Left lung (tissue), 10 donors: Measurements from ENCODE around the gene MMAA. TPM values are rescaled to one million over a fixed set of nuclear protein-coding genes. Genes with fewer than 3 reads are reported as not detected.
A peak's percentile ranks its signal among the peaks of the same experiment; 100 is the strongest.

ENCODE experiments used
- ATAC-seq: fragments of 200-7000 bp; cut with Tn5 transposase; one replicate; pipeline ENCODE4 v1.9.1; 2020; ENCODE audit warnings: moderate library complexity
- DNase-seq, 4 donors: peaks; one replicate each; pipeline ENCODE4 v3.0.0-alpha.2; 2013 to 2020
- H3K27ac ChIP-seq, 2 donors: fragments of 200-600 bp; sonication (generic) in 1 of 2; one replicate each; pipeline versions ENCODE4 v1.5.0 to v1.8.0; 2020 to 2021
- H3K27me3 ChIP-seq, 2 donors: fragments of 200-600 bp; sonication (generic) in 1 of 2; one replicate each; pipeline versions ENCODE4 v1.5.0 to v1.8.0; 2020 to 2021
- H3K36me3 ChIP-seq, 2 donors: fragments of 200-600 bp; sonication (generic) in 1 of 2; one replicate each; pipeline versions ENCODE4 v1.5.0 to v1.8.0; 2020 to 2021
- H3K4me1 ChIP-seq, 2 donors: fragments of 200-600 bp; one replicate each; pipeline ENCODE4 v1.8.0; 2021
- H3K4me3 ChIP-seq, 2 donors: fragments of 200-600 bp; sonication (generic) in 1 of 2; one replicate each; pipeline versions ENCODE4 v1.5.0 to v1.8.0; 2020 to 2021; ENCODE audit warnings: mild to moderate bottlenecking in 1 of 2
- H3K9me3 ChIP-seq, 2 donors: fragments of 200-600 bp; sonication (generic) in 1 of 2; one replicate each; pipeline versions ENCODE4 v1.5.0 to v1.8.0; 2020 to 2021
- intact Hi-C, 2 donors: fragments of 100-400 bp; cut with DNase I; formaldehyde crosslinking; loops; one replicate each; pipeline versions ENCODE4 v1.11.2 to v1.14.2; 2022
- polyA plus RNA-seq, 6 donors: library from polyadenylated mRNA; unstranded; fragments of 120-200 nt; gene quantifications; one replicate each; pipeline ENCODE4 v1.2.1, GENCODE V29; 2013; ENCODE audit not compliant: insufficient read length in 6 of 6
- total RNA-seq, 2 donors: library from RNA; stranded (reverse); fragmentation: NEBNext Ultra II Directional; extraction: Animal tissue kit (Norgen Biotek cat#: 25700); gene quantifications; one replicate each; pipeline ENCODE4 v1.2.1, GENCODE V29; 2021
- TF ChIP-seq, protein P1 (sequence below), 2 donors: fragments of 200-600 bp; sonication (generic) in 1 of 2; IDR thresholded peaks; one replicate each; pipeline versions ENCODE4 v1.5.0 to v1.8.0; 2021; ENCODE audit warnings: antibody characterized with exemption in 2 of 2
- donor health status: DM: no; HTN: yes; CAD: no.
- donor health status: DM: no; HTN: no; CAD: no.

MMAA gene
- total and polyA plus RNA-seq, 8 donors = 6.5 to 10.3 (median 8.1) TPM

DNA sequence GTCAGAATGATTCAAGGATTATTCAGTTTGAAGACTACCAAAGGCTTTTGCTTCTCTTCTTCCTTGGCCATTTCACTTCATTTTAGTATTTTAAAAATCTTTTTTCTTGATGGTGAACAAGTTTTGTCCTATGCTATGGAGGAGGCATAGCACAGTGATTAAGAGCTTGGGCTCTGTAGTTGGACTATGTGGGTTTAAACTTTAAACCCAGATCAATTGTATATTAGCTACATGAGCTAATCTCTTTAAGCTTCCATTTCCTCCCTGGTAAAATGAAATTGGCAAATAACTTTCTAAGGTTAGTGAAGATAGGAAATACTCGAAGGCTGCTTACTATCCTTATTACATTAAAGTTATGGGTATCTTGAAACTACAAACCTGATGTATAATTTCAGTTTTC lies 37.0 kb downstream of the MMAA start:
- intact Hi-C loops = no loop called here
- TF ChIP-seq, protein P1, sequence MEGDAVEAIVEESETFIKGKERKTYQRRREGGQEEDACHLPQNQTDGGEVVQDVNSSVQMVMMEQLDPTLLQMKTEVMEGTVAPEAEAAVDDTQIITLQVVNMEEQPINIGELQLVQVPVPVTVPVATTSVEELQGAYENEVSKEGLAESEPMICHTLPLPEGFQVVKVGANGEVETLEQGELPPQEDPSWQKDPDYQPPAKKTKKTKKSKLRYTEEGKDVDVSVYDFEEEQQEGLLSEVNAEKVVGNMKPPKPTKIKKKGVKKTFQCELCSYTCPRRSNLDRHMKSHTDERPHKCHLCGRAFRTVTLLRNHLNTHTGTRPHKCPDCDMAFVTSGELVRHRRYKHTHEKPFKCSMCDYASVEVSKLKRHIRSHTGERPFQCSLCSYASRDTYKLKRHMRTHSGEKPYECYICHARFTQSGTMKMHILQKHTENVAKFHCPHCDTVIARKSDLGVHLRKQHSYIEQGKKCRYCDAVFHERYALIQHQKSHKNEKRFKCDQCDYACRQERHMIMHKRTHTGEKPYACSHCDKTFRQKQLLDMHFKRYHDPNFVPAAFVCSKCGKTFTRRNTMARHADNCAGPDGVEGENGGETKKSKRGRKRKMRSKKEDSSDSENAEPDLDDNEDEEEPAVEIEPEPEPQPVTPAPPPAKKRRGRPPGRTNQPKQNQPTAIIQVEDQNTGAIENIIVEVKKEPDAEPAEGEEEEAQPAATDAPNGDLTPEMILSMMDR (IDR thresholded peaks at IDR 0.05) = no peak
- no peaks in the 10 kb centered on the region for H3K4me1 ChIP-seq
- no peak overlapping the region for H3K4me3 ChIP-seq
- H3K27ac ChIP-seq = no peak overlapping the region
- no peak for DNase-seq
- no peaks in the 10 kb centered on the region for H3K9me3 ChIP-seq
- H3K36me3 ChIP-seq = peaks cover 0 to 54% of the 10 kb centered on the region in 2 donors
- no peaks in the 10 kb centered on the region for H3K27me3 ChIP-seq
- ATAC-seq = no peak

DNA sequence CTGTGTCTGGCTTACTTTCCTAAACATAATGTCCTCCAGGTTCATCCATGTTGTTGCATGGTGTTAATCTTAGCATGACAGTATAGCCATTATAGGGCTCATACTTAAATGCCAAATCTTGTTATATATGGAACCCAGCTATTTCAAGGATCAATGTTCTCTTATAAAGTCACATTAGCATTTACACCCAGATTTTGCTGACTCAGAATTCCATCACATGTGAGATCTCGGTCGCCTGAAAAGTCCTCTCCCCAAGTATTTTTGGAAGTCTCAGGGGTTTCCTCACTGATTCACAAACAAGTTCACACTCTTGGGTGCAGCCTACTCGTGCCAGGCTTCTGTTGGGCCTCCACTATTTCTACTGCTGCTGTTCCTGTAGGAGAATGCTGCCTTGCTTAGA lies 40.9 kb downstream of the MMAA start:
- DNase-seq (no peak), ATAC-seq (no peak)
- Histone ChIP-seq H3K4me3 (no peak overlapping the region), H3K9me3 (no peaks in the 10 kb centered on the region), H3K27me3 (no peaks in the 10 kb centered on the region), H3K27ac (no peak overlapping the region), H3K4me1 (no peaks in the 10 kb centered on the region), H3K36me3 (peaks cover 0 to 28% of the 10 kb centered on the region in 2 donors)
- intact Hi-C loops = no loop called here
- TF ChIP-seq, protein P1 (IDR thresholded peaks at IDR 0.05) = no peak

DNA sequence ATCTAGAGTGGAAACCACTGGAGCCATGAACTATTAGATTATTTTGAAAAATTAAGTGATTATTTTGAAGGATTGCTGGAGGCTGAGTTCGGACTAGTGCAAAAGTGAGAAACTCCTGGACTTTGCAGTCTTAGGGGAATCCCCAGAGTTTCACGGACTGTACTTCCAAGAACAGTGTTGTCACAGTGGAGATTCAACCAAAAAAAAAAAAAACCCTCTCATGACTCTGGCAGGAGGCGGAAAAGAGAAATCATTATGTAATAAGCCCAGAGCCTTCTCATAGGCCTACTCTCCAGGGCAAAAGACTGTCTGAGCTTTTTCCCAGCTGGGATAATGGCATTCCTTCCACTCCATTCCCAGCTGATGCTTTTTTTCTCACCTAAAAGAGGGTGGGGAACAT lies 44.0 kb downstream of the MMAA start:
- Histone ChIP-seq H3K27ac (no peak overlapping the region), H3K4me1 (no peaks in the 10 kb centered on the region), H3K4me3 (no peak overlapping the region), H3K9me3 (no peaks in the 10 kb centered on the region), H3K27me3 (no peaks in the 10 kb centered on the region), H3K36me3 (no peaks in the 10 kb centered on the region)
- intact Hi-C loops = no loop called here
- TF ChIP-seq, protein P1 (IDR thresholded peaks at IDR 0.05) = no peak
- ATAC-seq (peak; percentile 62), DNase-seq (no peak)

DNA sequence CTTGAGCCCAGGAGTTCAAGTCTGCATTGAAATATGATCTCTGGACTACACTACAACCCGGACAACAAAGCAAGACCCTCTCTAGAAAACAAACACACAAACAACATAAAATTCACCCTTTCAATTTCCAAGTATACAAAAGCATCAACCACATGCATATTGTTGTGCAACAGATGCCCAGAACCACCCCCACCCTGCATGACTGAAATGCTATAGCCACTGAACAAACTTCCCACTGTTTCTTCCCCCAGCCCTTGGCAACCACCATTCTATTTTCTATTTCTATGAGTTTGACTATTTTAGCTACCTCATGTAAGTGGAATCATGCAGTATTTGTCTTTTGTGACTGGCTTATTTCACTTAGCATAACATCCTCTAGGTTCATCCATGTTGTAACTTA lies 46.6 kb downstream of the MMAA start:
- H3K9me3 ChIP-seq = no peaks in the 10 kb centered on the region
- TF ChIP-seq, protein P1 (IDR thresholded peaks at IDR 0.05) = no peak
- no peak overlapping the region for H3K4me3 ChIP-seq
- no peaks in the 10 kb centered on the region for H3K4me1 ChIP-seq
- intact Hi-C loops = no loop called here
- no peak for DNase-seq
- H3K36me3 ChIP-seq = no peaks in the 10 kb centered on the region
- no peak for ATAC-seq
- H3K27ac ChIP-seq = no peak overlapping the region
- no peaks in the 10 kb centered on the region for H3K27me3 ChIP-seq

DNA sequence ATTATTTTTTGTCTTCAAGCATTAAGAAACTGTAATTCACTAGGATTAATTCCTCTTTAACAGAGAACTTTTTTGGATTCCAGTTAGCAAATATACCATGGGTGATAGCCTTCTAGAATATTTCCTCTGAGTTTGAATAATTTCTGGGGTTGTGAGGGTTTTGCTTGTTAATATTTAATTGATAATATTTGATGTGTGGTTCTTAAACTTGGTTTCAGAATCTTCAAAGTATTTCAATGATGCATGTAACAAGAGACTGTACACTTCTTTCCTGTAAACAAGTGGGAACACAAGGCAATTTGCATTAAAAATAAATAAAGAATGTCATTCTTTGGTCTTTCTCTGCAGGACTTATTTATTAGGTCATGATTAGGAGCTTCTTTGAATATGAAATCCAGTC lies 51.2 kb downstream of the MMAA start:
- H3K4me1 ChIP-seq = no peaks in the 10 kb centered on the region
- no peak overlapping the region for H3K27ac ChIP-seq
- H3K36me3 ChIP-seq = no peaks in the 10 kb centered on the region
- TF ChIP-seq, protein P1 (IDR thresholded peaks at IDR 0.05) = no peak
- intact Hi-C loops = no loop called here
- H3K4me3 ChIP-seq = no peak overlapping the region
- ATAC-seq (no peak), DNase-seq (no peak)
- no peaks in the 10 kb centered on the region for H3K9me3 ChIP-seq
- H3K27me3 ChIP-seq = no peaks in the 10 kb centered on the region
